KMS-11 (cell line): Measurements from ENCODE around the gene FABP6.

ENCODE experiments used
- H2AFZ ChIP-seq: fragments of 200-600 bp; sonication (generic); 2 replicates; pipeline ENCODE4 v1.6.1; 2016; ENCODE audit warnings: antibody characterized with exemption, mixed run types, low read depth
- H3K27ac ChIP-seq: fragments of 200-600 bp; sonication (generic); 2 replicates; pipeline ENCODE4 v1.6.1; 2016; ENCODE audit warnings: mild to moderate bottlenecking, mixed run types
- H3K27me3 ChIP-seq: fragments of 200-600 bp; sonication (generic); 2 replicates; pipeline ENCODE4 v1.6.1; 2017; ENCODE audit warnings: mild to moderate bottlenecking, low read depth, mixed run types, moderate library complexity; ENCODE audit not compliant: insufficient read depth
- H3K36me3 ChIP-seq: fragments of 200-600 bp; sonication (generic); 2 replicates; pipeline ENCODE4 v1.6.1; 2017; ENCODE audit warnings: mild to moderate bottlenecking, mixed run types; ENCODE audit not compliant: insufficient read depth
- H3K4me1 ChIP-seq: fragments of 200-600 bp; sonication (generic); 2 replicates; pipeline ENCODE4 v1.6.1; 2016; ENCODE audit warnings: mild to moderate bottlenecking, low read depth, mixed run types; ENCODE audit not compliant: poor library complexity, severe bottlenecking
- H3K4me2 ChIP-seq: fragments of 200-600 bp; sonication (generic); 2 replicates; pipeline ENCODE4 v1.7.0; 2016; ENCODE audit warnings: mild to moderate bottlenecking, mixed run types
- H3K4me3 ChIP-seq: fragments of 200-600 bp; sonication (generic); IDR thresholded peaks from 2 replicates; pipeline ENCODE4 v1.6.1; 2017; ENCODE audit warnings: low read depth, low read length, mixed read lengths; ENCODE audit not compliant: insufficient read depth
- H3K79me2 ChIP-seq: fragments of 200-600 bp; sonication (generic); 2 replicates; pipeline ENCODE4 v1.6.1; 2016; ENCODE audit warnings: low read depth, mixed run types; ENCODE audit not compliant: insufficient read depth
- H3K9ac ChIP-seq: fragments of 200-600 bp; sonication (generic); 2 replicates; pipeline ENCODE4 v1.6.1; 2016; ENCODE audit warnings: mild to moderate bottlenecking, mixed run types
- H4K20me1 ChIP-seq: fragments of 200-600 bp; sonication (generic); 2 replicates; pipeline ENCODE4 v1.6.1; 2016; ENCODE audit warnings: mild to moderate bottlenecking, mixed run types; ENCODE audit not compliant: insufficient read depth
- TF ChIP-seq, protein P1 (sequence below): fragments of 200-600 bp; sonication (generic); conservative IDR thresholded peaks from 2 replicates; pipeline ENCODE4 v1.6.1; 2017; ENCODE audit warnings: low read depth, mild to moderate bottlenecking, antibody characterized with exemption, low read length, moderate library complexity, mixed read lengths

FABP6 gene

GRCh38 chr5:160227012-160227411 is 2.3 kb upstream of the FABP6 start:
- H2AFZ ChIP-seq: no peak overlapping the region
- no peaks in the 10 kb centered on the region for H3K36me3 ChIP-seq
- TF ChIP-seq, protein P1, sequence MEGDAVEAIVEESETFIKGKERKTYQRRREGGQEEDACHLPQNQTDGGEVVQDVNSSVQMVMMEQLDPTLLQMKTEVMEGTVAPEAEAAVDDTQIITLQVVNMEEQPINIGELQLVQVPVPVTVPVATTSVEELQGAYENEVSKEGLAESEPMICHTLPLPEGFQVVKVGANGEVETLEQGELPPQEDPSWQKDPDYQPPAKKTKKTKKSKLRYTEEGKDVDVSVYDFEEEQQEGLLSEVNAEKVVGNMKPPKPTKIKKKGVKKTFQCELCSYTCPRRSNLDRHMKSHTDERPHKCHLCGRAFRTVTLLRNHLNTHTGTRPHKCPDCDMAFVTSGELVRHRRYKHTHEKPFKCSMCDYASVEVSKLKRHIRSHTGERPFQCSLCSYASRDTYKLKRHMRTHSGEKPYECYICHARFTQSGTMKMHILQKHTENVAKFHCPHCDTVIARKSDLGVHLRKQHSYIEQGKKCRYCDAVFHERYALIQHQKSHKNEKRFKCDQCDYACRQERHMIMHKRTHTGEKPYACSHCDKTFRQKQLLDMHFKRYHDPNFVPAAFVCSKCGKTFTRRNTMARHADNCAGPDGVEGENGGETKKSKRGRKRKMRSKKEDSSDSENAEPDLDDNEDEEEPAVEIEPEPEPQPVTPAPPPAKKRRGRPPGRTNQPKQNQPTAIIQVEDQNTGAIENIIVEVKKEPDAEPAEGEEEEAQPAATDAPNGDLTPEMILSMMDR: no peak
- no peaks in the 10 kb centered on the region for H3K4me1 ChIP-seq
- H3K4me2 ChIP-seq: no peak overlapping the region
- H3K27me3 ChIP-seq: no peaks in the 10 kb centered on the region
- H3K9ac ChIP-seq: no peak overlapping the region
- no peaks in the 10 kb centered on the region for H4K20me1 ChIP-seq
- no peak overlapping the region for H3K4me3 ChIP-seq
- no peaks in the 10 kb centered on the region for H3K79me2 ChIP-seq
- no peak overlapping the region for H3K27ac ChIP-seq

- Histone ChIP-seq H3K4me3 (no peak overlapping the region), H3K79me2 (no peaks in the 10 kb centered on the region), H2AFZ (no peak overlapping the region), H3K4me1 (no peaks in the 10 kb centered on the region), H3K36me3 (no peaks in the 10 kb centered on the region), H3K9ac (no peak overlapping the region), H3K4me2 (no peak overlapping the region), H4K20me1 (no peaks in the 10 kb centered on the region), H3K27me3 (no peaks in the 10 kb centered on the region), H3K27ac (no peak overlapping the region)
- TF ChIP-seq, protein P1: no peak
These were observed 1.6 kb downstream of the FABP6 start for GRCh38 chr5:160230686-160231527.

GRCh38 chr5:160231783-160232342 is 2.6 kb downstream of the FABP6 start:
- no peak overlapping the region for H3K4me2 ChIP-seq

GRCh38 chr5:160233215-160233614 is 3.9 kb downstream of the FABP6 start:
- H3K36me3 ChIP-seq: no peaks in the 10 kb centered on the region
- H3K27ac ChIP-seq: no peak overlapping the region
- no peaks in the 10 kb centered on the region for H3K79me2 ChIP-seq
- TF ChIP-seq, protein P1: no peak
- no peak overlapping the region for H3K9ac ChIP-seq
- no peaks in the 10 kb centered on the region for H3K4me1 ChIP-seq
- H3K4me2 ChIP-seq: no peak overlapping the region
- H2AFZ ChIP-seq: no peak overlapping the region
- no peak overlapping the region for H3K4me3 ChIP-seq
- H3K27me3 ChIP-seq: no peaks in the 10 kb centered on the region
- no peaks in the 10 kb centered on the region for H4K20me1 ChIP-seq

More at GRCh38 chr5:160231783-160232342, 2.6 kb downstream of the FABP6 start:
- no peaks in the 10 kb centered on the region for H4K20me1 ChIP-seq
- no peaks in the 10 kb centered on the region for H3K79me2 ChIP-seq
- no peak overlapping the region for H3K9ac ChIP-seq
- H2AFZ ChIP-seq: no peak overlapping the region
- H3K36me3 ChIP-seq: no peaks in the 10 kb centered on the region
- no peak overlapping the region for H3K27ac ChIP-seq
- H3K4me3 ChIP-seq: no peak overlapping the region
- TF ChIP-seq, protein P1: no peak
- H3K27me3 ChIP-seq: no peaks in the 10 kb centered on the region
- no peaks in the 10 kb centered on the region for H3K4me1 ChIP-seq
